RWPE2 (cell line): ENCODE measurements around the gene ATF4.

Source experiments
- ATAC-seq: fragments of 200-7000 bp; cut with Tn5 transposase; 3 replicates; pipeline ENCODE4 v1.9.1; 2021; ENCODE audit warnings: low read depth
- DNase-seq: peaks from one replicate; pipeline ENCODE4 v3.0.0-alpha.2; 2020; ENCODE audit warnings: low spot score
- H3K27ac ChIP-seq: fragments of 450-650 bp; 2 replicates; pipeline ENCODE4 v1.5.1; 2017; ENCODE audit warnings: mild to moderate bottlenecking; ENCODE audit not compliant: poor library complexity, severe bottlenecking
- H3K27me3 ChIP-seq: fragments of 250-450 bp; sonication (Bioruptor Pico); 2 replicates; pipeline ENCODE4 v1.5.1; 2021; ENCODE audit warnings: mild to moderate bottlenecking, moderate library complexity; ENCODE audit not compliant: insufficient read depth, poor library complexity, severe bottlenecking
- H3K36me3 ChIP-seq: fragments of 250-450 bp; sonication (Bioruptor Pico); 2 replicates; pipeline ENCODE4 v1.5.1; 2020; ENCODE audit warnings: low read depth, mild to moderate bottlenecking, moderate library complexity
- H3K4me1 ChIP-seq: fragments of 250-450 bp; sonication (Bioruptor Pico); 2 replicates; pipeline ENCODE4 v1.5.1; 2021; ENCODE audit warnings: mild to moderate bottlenecking, moderate library complexity; ENCODE audit not compliant: insufficient read depth, poor library complexity, severe bottlenecking
- H3K4me3 ChIP-seq: fragments of 250-450 bp; sonication (Bioruptor Pico); 2 replicates; pipeline ENCODE4 v1.5.1; 2021; ENCODE audit warnings: mild to moderate bottlenecking, moderate library complexity; ENCODE audit not compliant: severe bottlenecking
- H3K9me3 ChIP-seq: fragments of 250-450 bp; sonication (Bioruptor Pico); 2 replicates; pipeline ENCODE4 v1.5.1; 2021; ENCODE audit warnings: mild to moderate bottlenecking, moderate library complexity; ENCODE audit not compliant: severe bottlenecking
- CTCF ChIP-seq: fragments of 450-650 bp; IDR thresholded peaks from one replicate; pipeline ENCODE4 v1.5.1; 2017; ENCODE audit warnings: mild to moderate bottlenecking, moderate library complexity; ENCODE audit not compliant: poor library complexity, severe bottlenecking

The ATF4 gene

GRCh38 chr22:39492186-39492585 lies 28.2 kb upstream of the ATF4 start:
- DNase-seq: no peak
- no peaks in the 10 kb centered on the region for H3K36me3 ChIP-seq
- no peak for ATAC-seq
- H3K27me3 ChIP-seq: no peaks in the 10 kb centered on the region
- no peak overlapping the region for H3K27ac ChIP-seq
- no peaks in the 10 kb centered on the region for H3K4me1 ChIP-seq
- no peaks in the 10 kb centered on the region for H3K9me3 ChIP-seq
- H3K4me3 ChIP-seq: no peak overlapping the region
- TF ChIP-seq CTCF: no peak

- Histone ChIP-seq H3K9me3 (no peaks in the 10 kb centered on the region), H3K4me1 (no peaks in the 10 kb centered on the region), H3K27me3 (no peaks in the 10 kb centered on the region), H3K36me3 (no peaks in the 10 kb centered on the region), H3K27ac (no peak overlapping the region), H3K4me3 (no peak overlapping the region)
- no peak for DNase-seq
- TF ChIP-seq CTCF: peak; percentile 2
- ATAC-seq: no peak
These were observed 26.6 kb upstream of the ATF4 start for GRCh38 chr22:39493759-39494158.

GRCh38 chr22:39494471-39495120 lies 25.8 kb upstream of the ATF4 start:
- H3K9me3 ChIP-seq: no peaks in the 10 kb centered on the region
- H3K4me3 ChIP-seq: no peak overlapping the region
- H3K27me3 ChIP-seq: no peaks in the 10 kb centered on the region
- no peak for DNase-seq
- no peak overlapping the region for H3K27ac ChIP-seq
- no peaks in the 10 kb centered on the region for H3K36me3 ChIP-seq
- TF ChIP-seq CTCF: no peak
- no peaks in the 10 kb centered on the region for H3K4me1 ChIP-seq
- no peak for ATAC-seq

GRCh38 chr22:39496131-39496838 lies 24.1 kb upstream of the ATF4 start:
- DNase-seq: no peak
- peak; percentile 78 for ATAC-seq
- Histone ChIP-seq H3K9me3 (no peaks in the 10 kb centered on the region), H3K36me3 (no peaks in the 10 kb centered on the region), H3K27me3 (no peaks in the 10 kb centered on the region), H3K4me1 (no peaks in the 10 kb centered on the region), H3K4me3 (no peak overlapping the region), H3K27ac (no peak overlapping the region)
- TF ChIP-seq CTCF: peak; percentile 53

GRCh38 chr22:39497429-39497828 lies 22.9 kb upstream of the ATF4 start:
- no peak for DNase-seq
- ATAC-seq: no peak
- no peaks in the 10 kb centered on the region for H3K36me3 ChIP-seq
- H3K9me3 ChIP-seq: no peaks in the 10 kb centered on the region
- no peak overlapping the region for H3K4me3 ChIP-seq
- no peak for TF ChIP-seq CTCF
- no peak overlapping the region for H3K27ac ChIP-seq
- no peaks in the 10 kb centered on the region for H3K4me1 ChIP-seq
- H3K27me3 ChIP-seq: no peaks in the 10 kb centered on the region
